Subcutaneous adipose tissue (tissue), 4 donors: ENCODE results near the gene WDR26. TPM values are rescaled to one million over a fixed set of nuclear protein-coding genes. Genes with fewer than 3 reads are reported as not detected.

Experiments
- CTCF ChIP-seq: fragments of 450-650 bp; IDR thresholded peaks from one replicate; pipeline ENCODE4 v1.5.1; 2016; ENCODE audit warnings: low read depth, mild to moderate bottlenecking, control low read depth, antibody characterized with exemption, moderate library complexity
- total RNA-seq, 4 donors: library from RNA; depleted of rRNA; stranded (reverse); fragments of >200 nt; gene quantifications; one replicate each; pipeline ENCODE4 v1.1.0, GENCODE V29; 2016

WDR26 gene
- total RNA-seq, 4 donors from 2014 or later: 128 to 189 (median 140) TPM

GRCh38 chr1:224383218-224383617 is 51.4 kb downstream of the WDR26 start:
- no peak for TF ChIP-seq CTCF

GRCh38 chr1:224381880-224382548 is 52.6 kb downstream of the WDR26 start:
- no peak for TF ChIP-seq CTCF

GRCh38 chr1:224380003-224380402 is 54.6 kb downstream of the WDR26 start:
- no peak for TF ChIP-seq CTCF

GRCh38 chr1:224378855-224379631 is 55.6 kb downstream of the WDR26 start:
- TF ChIP-seq CTCF: no peak

- no peak for TF ChIP-seq CTCF
These were observed 57.0 kb downstream of the WDR26 start for GRCh38 chr1:224377676-224378006.

GRCh38 chr1:224375059-224375458 is 59.5 kb downstream of the WDR26 start:
- TF ChIP-seq CTCF: no peak

GRCh38 chr1:224373008-224373590 is 61.5 kb downstream of the WDR26 start:
- no peak for TF ChIP-seq CTCF
